Renal cortex interstitium (tissue), 11 donors: Measurements from ENCODE around the gene LLPH. TPM values are rescaled to one million over a fixed set of nuclear protein-coding genes. Genes with fewer than 3 reads are reported as not detected.

ENCODE experiments used
- DNase-seq, 11 donors: peaks; one replicate each; pipeline ENCODE4 v3.0.0-alpha.2; 2013; ENCODE audit warnings: low read depth in 9 of 11, low spot score in 4 of 11; ENCODE audit errors: extremely low read depth in 1 of 11
- polyA plus RNA-seq, 3 donors: library from polyadenylated mRNA; unstranded; fragments of 120-200 nt; gene quantifications; one replicate each; pipeline ENCODE4 v1.2.1, GENCODE V29; 2013; ENCODE audit not compliant: insufficient read length in 3 of 3

The LLPH gene
- polyA plus RNA-seq, 3 donors = 24.4 to 42.8 (median 31.4) TPM

- no peak for DNase-seq
Observed at GRCh38 chr12:66070378-66071120, 60.0 kb downstream of the LLPH start.

DNA sequence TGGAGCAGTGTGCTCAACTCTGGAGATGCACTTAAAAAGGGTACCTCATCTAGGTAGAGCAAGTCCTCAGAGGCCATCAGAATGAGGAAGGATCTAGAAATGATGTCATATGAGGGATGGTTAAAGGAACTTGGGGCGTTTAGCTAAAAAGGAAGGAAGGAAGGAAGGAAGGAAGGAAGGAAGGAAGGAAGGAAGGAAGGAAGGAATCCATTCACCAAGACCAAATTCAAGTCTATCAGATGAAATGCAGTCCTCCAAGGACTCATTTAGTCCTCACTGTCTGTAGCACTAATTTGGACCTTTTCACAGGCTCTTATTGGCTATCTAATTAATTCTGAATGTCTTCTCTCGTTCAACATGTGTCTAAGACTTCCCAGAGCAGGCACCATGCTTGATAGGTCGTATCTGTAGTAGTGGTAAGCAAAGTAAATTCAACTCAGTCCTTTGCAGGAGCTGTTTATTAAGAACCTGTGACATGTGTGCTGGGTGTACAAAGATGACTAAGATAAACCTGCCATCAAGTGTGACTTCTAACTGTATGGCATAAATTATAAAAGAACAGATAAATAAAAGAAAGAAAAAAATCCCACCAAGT is 63.5 kb downstream of the LLPH start:
- no peak for DNase-seq

Other genes starting within 250 kb of the LLPH start
- gene TMBIM4, start 39.2 kb upstream of the LLPH start, polyA plus RNA-seq = 100 to 1,000 TPM; 112 to 165 (median 149) TPM
- 1 to 10 TPM; 3.2 to 4.7 (median 3.6) TPM for gene IRAK3, start 58.5 kb upstream of the LLPH start, polyA plus RNA-seq
- gene HELB, start 171.7 kb upstream of the LLPH start, polyA plus RNA-seq = 1 to 10 TPM; 3.1 to 5.6 (median 3.4) TPM